Neural cell (in vitro differentiated cells): ENCODE measurements around the gene HEATR5A.

ENCODE experiments used
- CTCF ChIP-seq: fragments of 450-650 bp; IDR thresholded peaks from 2 replicates; pipeline ENCODE4 v1.5.1; 2014; ENCODE audit warnings: antibody characterized with exemption, mild to moderate bottlenecking, moderate library complexity; ENCODE audit not compliant: poor library complexity, severe bottlenecking
- EP300 ChIP-seq: fragments of 450-650 bp; conservative IDR thresholded peaks from 2 replicates; pipeline ENCODE4 v1.6.1; 2014; ENCODE audit warnings: antibody characterized with exemption, mild to moderate bottlenecking, moderate library complexity; ENCODE audit not compliant: poor library complexity, severe bottlenecking
- EZH2 ChIP-seq: fragments of 200-600, 300-800 bp; shearing (Covaris generic), sonication (generic); IDR thresholded peaks from 2 replicates; pipeline ENCODE4 v1.6.1; 2014; ENCODE audit warnings: antibody characterized with exemption, low read length, borderline replicate concordance, mild to moderate bottlenecking; ENCODE audit not compliant: insufficient read depth, poor library complexity, severe bottlenecking
- MXI1 ChIP-seq: fragments of 450-650 bp; conservative IDR thresholded peaks from 2 replicates; pipeline ENCODE4 v1.6.1; 2014; ENCODE audit warnings: antibody characterized with exemption, mild to moderate bottlenecking; ENCODE audit not compliant: poor library complexity, severe bottlenecking
- RAD21 ChIP-seq: fragments of 450-650 bp; conservative IDR thresholded peaks from 2 replicates; pipeline ENCODE4 v1.6.1; 2014; ENCODE audit warnings: antibody characterized with exemption, mild to moderate bottlenecking, moderate library complexity
- REST ChIP-seq: IDR thresholded peaks from 2 replicates; pipeline ENCODE4 v1.6.1; 2012; ENCODE audit warnings: borderline replicate concordance
- SMC3 ChIP-seq: fragments of 450-650 bp; conservative IDR thresholded peaks from 2 replicates; pipeline ENCODE4 v1.6.1; 2014; ENCODE audit warnings: antibody characterized with exemption, mild to moderate bottlenecking, moderate library complexity; ENCODE audit not compliant: poor library complexity

GRCh38 chr14:31430634-31431264, 10.4 kb upstream of the HEATR5A start:
- TF ChIP-seq EP300 (no peak), REST (no peak), MXI1 (no peak), SMC3 (no peak), EZH2 (no peak), RAD21 (no peak), CTCF (no peak)
